Bone marrow (tissue), 2 donors: ENCODE measurements around the gene ETNK1.
"Not testable (repeated sequence)": the region's sequence is repeated elsewhere in the genome, so short reads cannot be mapped to it uniquely, and the experiment has no call there.

Experiments used
- DNase-seq, 2 donors: peaks; one replicate each; lab custom pipeline; 2025; lab: John Stamatoyannopoulos, UW

Gene ETNK1

GRCh38 chr12:22624870-22625761 is at the start of gene ETNK1:
ETNK1 (plus strand) TSS chr12:22625171; CDS start chr12:22625431, 260 bp downstream.
- DNase-seq = peak; percentile 59 to 81

- no peak for DNase-seq
These were observed 48.9 kb upstream of the ETNK1 start for GRCh38 chr12:22576065-22576464.

- no peak for DNase-seq
These were observed 48.5 kb upstream of the ETNK1 start for GRCh38 chr12:22576473-22576872.

GRCh38 chr12:22577667-22578066 is 47.3 kb upstream of the ETNK1 start:
- no peak for DNase-seq

- DNase-seq = no peak
These were observed 46.6 kb upstream of the ETNK1 start for GRCh38 chr12:22578328-22578727.

- DNase-seq = no peak
These were observed 36.2 kb upstream of the ETNK1 start for GRCh38 chr12:22588817-22589216.

GRCh38 chr12:22593864-22594263 is 31.1 kb upstream of the ETNK1 start:
- no peak for DNase-seq

GRCh38 chr12:22597539-22597938 is 27.4 kb upstream of the ETNK1 start:
- DNase-seq = not testable (repeated sequence)

- no peak for DNase-seq
These were observed 26.7 kb upstream of the ETNK1 start for GRCh38 chr12:22598141-22598762.

- no peak for DNase-seq
These were observed 26.2 kb upstream of the ETNK1 start for GRCh38 chr12:22598763-22599161.

- no peak for DNase-seq
These were observed 24.8 kb upstream of the ETNK1 start for GRCh38 chr12:22600181-22600580.

GRCh38 chr12:22609501-22609900 is 15.5 kb upstream of the ETNK1 start:
- DNase-seq = no peak

GRCh38 chr12:22610131-22610530 is 14.8 kb upstream of the ETNK1 start:
- DNase-seq = peak in 1 of 2 donors; percentile 33

- not testable (repeated sequence) for DNase-seq
These were observed 12.1 kb upstream of the ETNK1 start for GRCh38 chr12:22612822-22613221.

GRCh38 chr12:22615963-22616501 is 8.9 kb upstream of the ETNK1 start:
- no peak for DNase-seq

GRCh38 chr12:22617630-22618029 is 7.3 kb upstream of the ETNK1 start:
- DNase-seq = no peak

- no peak for DNase-seq
These were observed 462 bp upstream of the ETNK1 start for GRCh38 chr12:22624548-22624869.

GRCh38 chr12:22625762-22626294 is 857 bp downstream of the ETNK1 start:
- DNase-seq = peak in 1 of 2 donors; percentile 35

GRCh38 chr12:22626406-22626805 is 1.4 kb downstream of the ETNK1 start:
- DNase-seq = no peak

GRCh38 chr12:22627371-22627770 is 2.4 kb downstream of the ETNK1 start:
- DNase-seq = no peak

GRCh38 chr12:22628228-22628627 is 3.3 kb downstream of the ETNK1 start:
- DNase-seq = no peak

GRCh38 chr12:22631863-22632463 is 7.0 kb downstream of the ETNK1 start:
- DNase-seq = no peak

- no peak for DNase-seq
These were observed 9.9 kb downstream of the ETNK1 start for GRCh38 chr12:22634883-22635282.
